HG02588 (cell line): ENCODE data around the gene NHLRC2.

Experiments used
- ATAC-seq: cut with Tn5 transposase; IDR thresholded peaks from one replicate; pipeline ENCODE4 v1.9.1; 2021; ENCODE audit warnings: mild to moderate bottlenecking, moderate library complexity; ENCODE audit not compliant: unreplicated experiment

The NHLRC2 gene

DNA sequence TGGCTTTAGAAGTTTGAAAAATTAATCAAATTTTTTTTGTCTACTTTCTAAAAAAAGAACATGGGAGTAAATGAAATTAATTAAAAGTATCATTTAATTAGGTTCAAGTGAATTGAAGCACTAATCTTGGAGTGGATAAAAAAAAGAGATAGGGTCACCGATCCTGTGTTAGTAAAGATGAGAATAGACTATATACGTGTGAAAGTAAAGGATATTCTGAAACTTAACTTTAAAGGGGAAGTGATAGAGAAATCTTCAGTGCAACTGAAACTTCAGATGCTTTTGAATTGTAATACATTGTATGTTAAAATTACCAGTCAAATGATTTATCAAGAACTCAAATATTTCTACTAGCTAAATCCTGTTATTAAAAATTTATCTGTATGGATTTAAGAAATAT lies 4.8 kb downstream of the NHLRC2 start:
- peak; percentile 41 for ATAC-seq

DNA sequence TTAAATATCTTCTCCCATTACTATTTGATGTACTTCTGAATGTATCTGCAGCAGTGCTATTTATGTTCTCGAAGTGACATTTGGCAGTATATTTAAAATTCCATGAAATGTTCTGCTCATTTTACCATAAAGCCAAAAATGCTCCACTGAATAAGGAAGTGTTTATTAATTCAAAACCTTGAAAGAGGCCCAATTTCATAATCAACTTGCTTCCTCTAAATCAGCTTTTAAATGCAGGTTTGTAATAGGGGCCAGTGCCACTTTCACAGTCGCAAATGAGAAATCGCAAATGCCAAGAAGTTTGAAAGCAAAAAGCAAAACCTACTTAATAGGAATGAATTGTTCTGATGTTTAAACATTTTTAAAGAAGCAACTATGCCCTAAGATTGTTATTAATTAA lies 11.4 kb downstream of the NHLRC2 start:
- no peak for ATAC-seq

DNA sequence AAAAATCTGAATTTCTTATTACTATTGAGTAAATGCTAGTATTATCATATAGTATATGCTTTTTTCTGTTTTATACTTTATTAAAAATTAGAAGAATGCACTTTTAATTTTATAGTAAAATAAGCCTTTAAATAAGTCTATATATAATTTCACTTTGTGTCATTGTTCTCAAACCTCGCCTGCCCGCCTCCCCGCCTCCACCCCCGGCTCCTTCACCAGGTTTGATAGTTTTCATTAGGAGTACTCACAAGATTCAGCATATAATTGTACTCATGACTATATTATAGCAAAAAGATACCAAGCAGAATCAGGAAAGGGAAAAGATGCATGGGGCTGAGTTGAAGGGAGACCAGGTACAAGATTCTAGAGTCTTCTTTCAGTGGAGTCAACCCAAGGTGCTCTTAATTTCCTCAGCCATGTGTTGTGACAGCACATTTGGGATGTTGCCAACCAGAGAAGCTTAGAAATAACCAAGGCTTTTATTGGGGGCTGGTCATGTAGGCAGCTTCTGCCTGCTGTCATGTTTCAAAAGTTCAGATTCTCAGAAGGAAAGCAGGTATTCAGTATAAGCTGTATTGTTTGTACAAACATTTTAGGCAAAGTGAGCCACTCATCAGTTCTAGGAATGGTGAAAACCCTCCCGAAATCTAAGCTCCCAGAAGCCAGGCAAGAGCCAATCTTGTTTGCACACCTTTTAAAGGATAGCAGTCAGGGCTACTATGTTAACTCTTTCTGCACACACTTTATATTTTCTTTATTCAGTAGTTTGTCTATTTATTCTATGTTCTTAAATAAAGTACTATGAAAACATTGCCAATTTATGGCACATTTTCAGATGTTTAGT lies 12.3 kb downstream of the NHLRC2 start:
- no peak for ATAC-seq

GRCh38 chr10:113867904-113868303 lies 13.4 kb downstream of the NHLRC2 start:
- no peak for ATAC-seq

GRCh38 chr10:113869789-113870188 lies 15.3 kb downstream of the NHLRC2 start:
- no peak for ATAC-seq

GRCh38 chr10:113872139-113873030 lies 17.9 kb downstream of the NHLRC2 start:
- no peak for ATAC-seq

- no peak for ATAC-seq
These were observed 20.8 kb downstream of the NHLRC2 start for GRCh38 chr10:113875212-113875611.

- ATAC-seq = no peak
These were observed 22.0 kb downstream of the NHLRC2 start for GRCh38 chr10:113876461-113876860.

DNA sequence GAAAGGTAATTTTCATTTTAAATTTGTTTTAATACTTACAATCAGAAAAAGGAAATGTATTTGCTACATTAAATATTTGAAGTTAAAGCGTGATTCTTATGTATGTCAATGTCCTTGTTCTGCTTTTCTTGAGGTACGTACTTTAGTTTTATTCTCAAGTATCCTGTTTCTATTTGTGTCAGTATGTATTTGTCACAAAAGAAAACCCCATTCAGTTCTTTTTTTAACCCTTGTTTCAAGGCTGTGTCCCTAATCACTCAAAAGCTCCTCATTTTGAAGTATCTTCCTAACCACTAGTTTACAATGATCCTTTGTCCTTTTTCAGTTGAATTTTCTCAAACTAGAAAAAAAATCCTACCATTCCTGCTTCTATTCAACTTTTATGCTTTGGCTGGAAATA lies 25.2 kb downstream of the NHLRC2 start:
- ATAC-seq = peak; percentile 88

- ATAC-seq = no peak
These were observed 25.8 kb downstream of the NHLRC2 start for GRCh38 chr10:113880236-113880635.

- ATAC-seq = no peak
These were observed 27.8 kb downstream of the NHLRC2 start for GRCh38 chr10:113882240-113882639.

GRCh38 chr10:113889911-113890310 lies 35.5 kb downstream of the NHLRC2 start:
- no peak for ATAC-seq

- ATAC-seq = no peak
These were observed 36.3 kb downstream of the NHLRC2 start for GRCh38 chr10:113890769-113891168.

GRCh38 chr10:113891476-113891875 lies 37.0 kb downstream of the NHLRC2 start:
- ATAC-seq = no peak

- no peak for ATAC-seq
These were observed 39.1 kb downstream of the NHLRC2 start for GRCh38 chr10:113893570-113893969.

- no peak for ATAC-seq
These were observed 40.1 kb downstream of the NHLRC2 start for GRCh38 chr10:113894581-113894980.

DNA sequence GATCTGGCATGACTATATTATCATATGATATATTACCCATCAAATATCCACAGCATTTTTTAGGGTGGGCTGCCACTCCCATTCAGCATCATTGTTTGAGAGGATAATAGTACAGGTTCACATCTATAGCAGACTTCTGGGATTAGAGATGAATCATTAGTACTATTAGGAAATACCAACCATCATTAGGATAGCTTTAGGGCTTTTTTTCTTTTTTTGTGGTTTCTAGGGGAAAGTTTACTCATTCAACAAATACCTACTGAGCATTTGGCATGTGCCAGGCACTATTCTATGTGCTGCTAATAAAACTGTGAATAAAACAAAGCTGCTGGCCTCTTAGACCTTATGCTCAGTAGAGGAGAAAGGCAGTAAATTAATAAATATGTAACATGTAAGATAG lies 40.6 kb downstream of the NHLRC2 start:
- ATAC-seq = no peak

DNA sequence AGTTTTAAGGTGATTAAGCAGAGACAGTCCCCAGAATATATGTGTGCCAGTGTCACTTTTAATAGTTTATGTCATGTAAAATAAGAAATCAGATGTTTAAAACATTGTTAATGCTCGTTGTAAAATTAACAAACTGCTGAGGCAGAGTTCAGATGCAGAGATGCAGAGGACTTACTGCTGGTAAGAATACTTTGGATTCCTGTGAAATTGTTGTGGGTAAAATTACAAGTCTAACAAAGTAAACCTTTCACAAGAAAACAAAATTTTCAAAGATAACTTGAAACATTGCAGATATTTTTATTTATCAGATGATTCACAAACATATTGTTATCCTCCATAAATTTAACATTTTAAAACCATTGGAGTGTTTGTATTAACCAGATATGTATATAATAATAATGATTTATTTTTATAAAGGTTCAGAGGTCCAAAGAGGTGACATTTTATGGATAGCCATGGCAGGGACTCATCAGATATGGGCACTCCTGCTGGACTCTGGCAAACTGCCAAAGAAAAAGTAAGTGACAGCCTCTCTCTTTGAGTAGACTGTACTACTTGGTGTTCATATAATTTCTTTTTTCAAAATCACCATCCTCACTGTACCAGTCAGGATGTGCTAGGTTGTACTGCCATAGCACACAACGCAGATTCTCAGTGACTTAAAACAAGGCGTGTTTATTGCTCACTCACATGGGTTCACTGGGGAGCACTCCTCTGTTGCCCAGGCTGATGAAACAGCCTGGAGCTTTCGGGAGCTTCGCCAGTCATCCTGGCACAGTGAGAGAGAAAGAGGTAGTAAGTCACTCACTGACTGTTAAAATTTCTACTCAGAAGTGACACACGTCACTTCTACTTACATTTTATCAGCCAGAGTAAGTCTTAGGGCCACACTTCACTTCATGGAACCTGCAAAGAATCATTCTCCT lies 43.5 kb downstream of the NHLRC2 start:
- no peak for ATAC-seq

GRCh38 chr10:113899952-113900598 lies 45.6 kb downstream of the NHLRC2 start:
- ATAC-seq = no peak

- ATAC-seq = no peak
These were observed 51.3 kb downstream of the NHLRC2 start for GRCh38 chr10:113905756-113906155.
